Gastrocnemius medialis (tissue), 4 donors: Measurements from ENCODE around the gene PCGF1.
"Not testable (repeated sequence)": the region's sequence is repeated elsewhere in the genome, so short reads cannot be mapped to it uniquely, and the experiment has no call there.

Source experiments
- CTCF ChIP-seq, 5 experiments: fragments of 450-650 bp in 3 of 5; fragments of 200-600 bp in 2 of 5; sonication (generic) in 2 of 5; IDR thresholded peaks in 4 of 5; conservative IDR thresholded peaks in 1 of 5; 1 replicate in 4 of 5; 2 replicates in 1 of 5; pipeline ENCODE4 v1.5.1; 2016 to 2019; ENCODE audit warnings: antibody characterized with exemption in 5 of 5, mild to moderate bottlenecking in 3 of 5, moderate library complexity in 3 of 5
- POLR2A ChIP-seq, 2 donors: fragments of 450-650 bp; IDR thresholded peaks; one replicate each; pipeline ENCODE4 v1.6.1; 2017; ENCODE audit warnings: antibody characterized with exemption in 2 of 2, mild to moderate bottlenecking in 2 of 2, moderate library complexity in 2 of 2

GRCh38 chr2:74483675-74484164, 23.8 kb downstream of the PCGF1 start:
- TF ChIP-seq CTCF (IDR thresholded peaks at IDR 0.05 in 4 of 5, conservative IDR thresholded peaks at IDR 0.05 in 1 of 5); POLR2A (IDR thresholded peaks at IDR 0.05): not testable (repeated sequence)
